Erythroblast (primary cell): ENCODE data around the gene UBA52.

Source experiments
- GATA1 ChIP-seq: IDR thresholded peaks from 2 replicates; pipeline ENCODE4 v1.6.1; 2011; ENCODE audit warnings: low read depth, mild to moderate bottlenecking, control low read depth, low read length, moderate library complexity
- POLR2A ChIP-seq: IDR thresholded peaks from 2 replicates; pipeline ENCODE4 v1.6.1; 2011; ENCODE audit warnings: mild to moderate bottlenecking, low read length

DNA sequence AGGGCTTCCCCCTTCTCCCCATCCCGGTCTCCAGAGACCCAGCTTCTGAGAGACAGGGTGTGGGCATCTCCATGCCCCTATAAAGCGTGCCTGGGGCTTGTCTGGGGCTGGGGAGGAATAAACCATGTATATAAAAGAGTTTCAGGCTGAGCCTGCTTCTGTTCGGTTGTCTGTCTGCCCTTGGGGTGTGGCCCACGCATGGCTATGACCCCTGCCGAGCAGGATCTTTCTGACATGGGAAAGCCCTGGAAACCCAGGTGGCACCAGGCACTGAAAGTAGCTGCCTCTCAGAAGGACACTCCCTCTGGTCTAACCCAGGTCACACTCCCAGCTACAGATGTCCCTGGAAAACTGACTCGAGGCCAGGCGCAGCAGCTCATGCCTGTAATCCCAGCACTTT lies 49.2 kb downstream of the UBA52 start:
- TF ChIP-seq POLR2A = no peak
- no peak for TF ChIP-seq GATA1
